Rectal smooth muscle tissue (tissue), 1 donor: ENCODE results near the gene PKHD1.

Experiments
- H3K27ac ChIP-seq: one replicate; pipeline ENCODE4 v1.7.0; 2013; ENCODE audit warnings: low read depth, low read length, inconsistent platforms
- H3K27me3 ChIP-seq: one replicate; pipeline ENCODE4 v1.7.0; 2013; ENCODE audit warnings: low read length; ENCODE audit not compliant: control insufficient read depth, insufficient read depth
- H3K36me3 ChIP-seq: one replicate; pipeline ENCODE4 v1.7.0; 2013; ENCODE audit warnings: low read length; ENCODE audit not compliant: control insufficient read depth, insufficient read depth
- H3K4me1 ChIP-seq: one replicate; pipeline ENCODE4 v1.7.0; 2013; ENCODE audit warnings: low read length; ENCODE audit not compliant: control insufficient read depth, insufficient read depth
- H3K4me3 ChIP-seq: one replicate; pipeline ENCODE4 v1.7.0; 2013; ENCODE audit warnings: low read length
- H3K9ac ChIP-seq: one replicate; pipeline ENCODE4 v1.7.0; 2013; ENCODE audit warnings: low read length

Gene PKHD1

DNA sequence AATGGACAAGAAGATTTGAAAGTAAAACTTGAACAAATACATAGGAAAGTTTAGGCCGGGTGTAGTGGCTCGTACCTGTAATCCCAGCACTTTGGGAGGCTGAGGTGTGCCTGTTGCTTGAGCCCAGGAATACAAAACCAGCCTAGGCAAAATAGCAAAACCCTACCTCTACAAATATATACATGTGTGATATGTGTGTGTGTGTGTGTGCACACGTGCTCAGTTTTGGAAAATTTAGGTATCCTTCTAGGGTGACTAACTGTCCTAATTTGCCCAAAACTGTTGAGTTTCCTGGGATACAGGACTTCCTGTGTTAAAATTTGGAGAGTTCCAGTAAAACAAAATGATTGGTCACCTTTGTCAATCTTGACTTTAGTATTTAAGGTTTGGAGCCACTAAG is 503.2 kb downstream of the PKHD1 start:
- no peaks in the 10 kb centered on the region for H3K27me3 ChIP-seq
- H3K27ac ChIP-seq: no peak overlapping the region
- H3K4me1 ChIP-seq: no peaks in the 10 kb centered on the region
- H3K36me3 ChIP-seq: no peaks in the 10 kb centered on the region
- H3K4me3 ChIP-seq: no peak overlapping the region
- H3K9ac ChIP-seq: no peak overlapping the region

DNA sequence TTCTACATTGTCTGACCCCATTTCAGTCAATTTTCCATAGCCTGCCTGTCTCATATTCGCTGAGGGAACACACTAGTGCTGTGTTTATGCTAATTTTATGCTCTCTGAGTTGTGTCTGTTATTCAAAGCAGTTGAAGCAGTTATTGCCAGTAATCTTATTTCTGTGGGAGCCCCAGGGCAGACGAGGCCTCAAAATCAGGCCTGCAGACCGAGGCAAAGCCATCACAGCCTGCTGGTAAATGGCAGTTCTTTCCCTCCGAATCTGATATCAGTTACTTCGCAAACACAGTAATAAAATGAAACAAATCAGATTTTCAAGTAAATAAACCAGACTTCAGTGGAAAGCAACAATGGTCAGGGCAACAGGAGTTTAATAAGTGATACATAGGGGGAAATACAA is 508.4 kb downstream of the PKHD1 start:
- Histone ChIP-seq H3K4me1 (no peaks in the 10 kb centered on the region), H3K27ac (no peak overlapping the region), H3K27me3 (no peaks in the 10 kb centered on the region), H3K4me3 (no peak overlapping the region), H3K36me3 (no peaks in the 10 kb centered on the region), H3K9ac (no peak overlapping the region)

DNA sequence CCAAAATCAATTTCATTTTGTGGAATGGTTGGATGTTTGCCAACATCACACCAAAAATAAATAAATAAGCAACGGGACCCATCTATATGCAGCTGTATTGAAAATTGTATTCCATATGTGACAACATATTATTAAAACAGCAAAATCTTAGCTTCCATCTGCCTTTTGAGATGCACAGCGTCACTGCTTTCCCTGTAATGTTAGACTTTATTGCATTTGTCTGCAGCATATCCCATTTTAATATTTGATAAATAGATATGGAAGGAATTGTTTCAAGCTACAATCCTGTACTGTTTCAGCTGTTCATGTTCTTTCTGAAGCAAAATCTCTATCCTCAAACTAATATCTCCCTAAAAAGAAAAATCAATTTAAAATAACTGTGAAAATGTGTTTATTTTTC is 509.1 kb downstream of the PKHD1 start:
- no peak overlapping the region for H3K9ac ChIP-seq
- H3K4me3 ChIP-seq: no peak overlapping the region
- no peak overlapping the region for H3K27ac ChIP-seq
- no peaks in the 10 kb centered on the region for H3K27me3 ChIP-seq
- H3K36me3 ChIP-seq: no peaks in the 10 kb centered on the region
- no peaks in the 10 kb centered on the region for H3K4me1 ChIP-seq

DNA sequence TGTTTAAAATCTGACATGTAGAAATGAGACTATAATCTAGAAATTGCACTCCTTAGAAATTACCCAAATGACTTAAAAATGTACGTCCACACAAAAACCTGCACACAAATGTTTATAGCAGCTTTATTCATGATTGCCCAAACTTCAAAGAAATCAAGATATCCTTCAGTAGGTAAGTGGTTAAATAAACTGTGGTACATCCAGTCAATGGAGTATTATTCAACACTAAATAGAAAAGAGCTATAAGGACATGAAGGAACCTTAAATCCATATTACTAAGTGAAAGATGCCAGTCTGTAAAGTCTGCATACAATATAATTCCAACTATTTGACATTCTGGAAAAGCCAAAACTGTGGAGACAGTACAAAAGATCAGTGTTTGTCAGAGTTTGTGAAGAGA is 513.4 kb downstream of the PKHD1 start:
- Histone ChIP-seq H3K27ac (no peak overlapping the region), H3K27me3 (no peaks in the 10 kb centered on the region), H3K9ac (no peak overlapping the region), H3K4me3 (no peak overlapping the region), H3K4me1 (no peaks in the 10 kb centered on the region), H3K36me3 (no peaks in the 10 kb centered on the region)

DNA sequence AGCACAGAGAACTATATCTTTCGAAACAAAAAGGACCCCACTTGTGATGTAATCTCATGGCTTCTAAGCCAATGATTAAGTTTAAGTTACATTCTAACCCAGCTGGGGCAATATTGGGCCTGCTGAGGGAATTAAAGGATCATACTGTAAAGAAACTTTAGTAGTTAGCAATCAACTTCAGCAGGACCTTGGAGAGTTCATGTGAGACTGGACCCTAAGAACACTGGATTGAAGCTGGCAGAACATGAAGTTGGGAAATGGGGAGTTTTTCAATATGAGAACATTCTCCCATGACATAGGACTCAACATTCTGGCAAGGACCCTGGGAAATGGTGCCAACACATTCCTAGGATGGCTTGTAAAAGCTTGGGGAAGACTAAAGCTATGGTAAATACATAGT is 516.2 kb downstream of the PKHD1 start:
- H3K4me1 ChIP-seq: no peaks in the 10 kb centered on the region
- H3K27me3 ChIP-seq: no peaks in the 10 kb centered on the region
- no peak overlapping the region for H3K9ac ChIP-seq
- H3K4me3 ChIP-seq: no peak overlapping the region
- H3K27ac ChIP-seq: no peak overlapping the region
- no peaks in the 10 kb centered on the region for H3K36me3 ChIP-seq

DNA sequence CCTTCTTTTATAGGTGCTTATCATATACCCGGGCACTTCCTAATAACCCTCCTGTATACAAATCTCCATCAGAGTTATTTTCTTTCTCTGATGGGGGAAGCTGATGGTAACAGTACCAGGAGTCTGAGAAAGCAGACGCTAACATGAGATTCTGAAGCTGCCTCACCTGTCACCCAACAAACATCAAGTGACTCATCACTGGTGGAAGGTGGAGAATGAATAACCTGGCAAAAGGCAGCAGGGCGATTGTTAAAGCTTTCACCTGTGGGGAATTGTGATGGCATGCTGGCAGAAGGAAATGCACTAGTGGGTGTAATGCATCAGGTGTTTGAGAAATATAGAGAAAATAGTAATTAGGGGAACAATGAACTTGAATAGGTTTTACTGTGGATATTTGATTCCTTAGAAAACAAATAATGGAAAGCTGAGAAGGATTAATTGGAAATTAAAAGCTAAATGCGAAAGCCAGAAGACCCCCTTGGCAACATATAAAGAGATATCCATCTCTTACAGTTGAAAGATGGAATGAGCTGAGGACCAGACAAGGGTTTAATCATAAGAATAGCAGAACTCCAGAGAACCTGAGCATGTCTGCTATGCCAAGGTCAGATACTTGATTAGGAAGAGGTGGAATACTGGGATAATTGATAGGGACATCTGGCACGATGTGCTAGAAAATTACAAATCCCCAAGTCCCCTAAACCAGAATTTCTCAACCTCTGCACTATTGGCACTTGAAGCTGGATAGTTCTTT is 517.1 kb downstream of the PKHD1 start:
- H3K9ac ChIP-seq: no peak overlapping the region
- H3K4me1 ChIP-seq: no peaks in the 10 kb centered on the region
- no peak overlapping the region for H3K4me3 ChIP-seq
- no peaks in the 10 kb centered on the region for H3K36me3 ChIP-seq
- H3K27me3 ChIP-seq: no peaks in the 10 kb centered on the region
- H3K27ac ChIP-seq: no peak overlapping the region

DNA sequence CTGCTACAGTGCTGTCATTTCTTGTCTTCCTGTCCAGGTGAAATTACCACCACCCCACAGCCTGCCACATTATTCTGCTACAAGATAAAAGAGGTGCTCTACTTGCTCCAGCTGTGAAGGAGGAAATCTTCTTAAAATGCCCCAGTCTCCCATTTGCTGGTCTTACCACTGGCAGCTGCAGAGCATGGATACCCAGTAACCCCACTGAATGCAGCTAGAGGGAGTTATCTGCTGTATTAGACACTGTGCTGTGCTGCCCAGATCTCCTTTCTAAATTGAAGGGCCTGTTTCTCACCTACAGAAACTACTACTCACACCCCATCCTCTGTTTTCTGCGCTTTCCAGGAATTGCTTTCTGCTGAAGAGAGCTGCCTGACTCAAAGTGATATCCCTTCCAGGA is 517.8 kb downstream of the PKHD1 start:
- H3K4me1 ChIP-seq: no peaks in the 10 kb centered on the region
- no peaks in the 10 kb centered on the region for H3K27me3 ChIP-seq
- H3K27ac ChIP-seq: no peak overlapping the region
- no peaks in the 10 kb centered on the region for H3K36me3 ChIP-seq
- no peak overlapping the region for H3K4me3 ChIP-seq
- H3K9ac ChIP-seq: no peak overlapping the region

DNA sequence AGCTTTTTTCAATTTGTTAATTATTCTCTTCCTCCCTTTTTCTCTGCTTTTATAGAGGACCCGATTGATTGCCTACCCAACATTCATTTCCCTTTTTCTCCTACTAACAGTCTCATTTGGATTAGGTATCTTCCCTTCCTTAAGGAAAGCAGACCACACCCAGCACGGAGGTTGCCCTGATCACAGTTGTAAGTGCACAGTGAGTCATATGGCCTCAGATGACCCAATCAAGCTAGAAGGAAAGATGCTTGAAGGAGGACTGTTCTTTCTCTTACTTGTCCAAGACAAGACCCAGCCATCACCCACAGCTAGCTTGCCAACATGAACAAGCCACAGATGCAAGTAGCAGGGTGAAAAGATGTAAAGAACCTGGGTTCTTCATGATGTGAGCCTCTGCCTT is 518.6 kb downstream of the PKHD1 start:
- Histone ChIP-seq H3K4me3 (no peak overlapping the region), H3K4me1 (no peaks in the 10 kb centered on the region), H3K27ac (no peak overlapping the region), H3K9ac (no peak overlapping the region), H3K27me3 (no peaks in the 10 kb centered on the region), H3K36me3 (no peaks in the 10 kb centered on the region)

DNA sequence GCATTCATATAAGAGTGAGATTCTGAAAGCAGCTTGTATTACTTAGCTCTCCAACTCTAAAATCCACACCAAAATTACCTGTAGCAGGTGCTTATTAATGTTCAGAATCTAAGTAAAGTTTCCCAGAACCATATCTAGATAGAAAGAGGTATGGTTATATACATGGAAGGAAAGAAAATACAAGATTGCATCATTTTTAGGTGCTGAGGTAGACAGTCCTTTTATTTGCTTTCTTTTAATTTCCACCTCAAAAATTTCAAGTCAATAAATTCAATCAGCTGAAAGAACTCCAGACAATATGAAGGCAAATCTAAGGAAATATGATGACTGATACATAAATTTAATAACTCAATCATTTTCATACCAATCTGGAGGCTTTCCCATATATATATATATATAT is 521.9 kb downstream of the PKHD1 start:
- no peaks in the 10 kb centered on the region for H3K4me1 ChIP-seq
- H3K27ac ChIP-seq: no peak overlapping the region
- no peaks in the 10 kb centered on the region for H3K27me3 ChIP-seq
- H3K36me3 ChIP-seq: no peaks in the 10 kb centered on the region
- H3K9ac ChIP-seq: no peak overlapping the region
- H3K4me3 ChIP-seq: no peak overlapping the region
